ENCODE data around the gene TMEM18.
A peak's percentile ranks its signal among the peaks of the same experiment; 100 is the strongest.
"Not testable (repeated sequence)": the region's sequence is repeated elsewhere in the genome, so short reads cannot be mapped to it uniquely, and the experiment has no call there.

The TMEM18 gene

DNA sequence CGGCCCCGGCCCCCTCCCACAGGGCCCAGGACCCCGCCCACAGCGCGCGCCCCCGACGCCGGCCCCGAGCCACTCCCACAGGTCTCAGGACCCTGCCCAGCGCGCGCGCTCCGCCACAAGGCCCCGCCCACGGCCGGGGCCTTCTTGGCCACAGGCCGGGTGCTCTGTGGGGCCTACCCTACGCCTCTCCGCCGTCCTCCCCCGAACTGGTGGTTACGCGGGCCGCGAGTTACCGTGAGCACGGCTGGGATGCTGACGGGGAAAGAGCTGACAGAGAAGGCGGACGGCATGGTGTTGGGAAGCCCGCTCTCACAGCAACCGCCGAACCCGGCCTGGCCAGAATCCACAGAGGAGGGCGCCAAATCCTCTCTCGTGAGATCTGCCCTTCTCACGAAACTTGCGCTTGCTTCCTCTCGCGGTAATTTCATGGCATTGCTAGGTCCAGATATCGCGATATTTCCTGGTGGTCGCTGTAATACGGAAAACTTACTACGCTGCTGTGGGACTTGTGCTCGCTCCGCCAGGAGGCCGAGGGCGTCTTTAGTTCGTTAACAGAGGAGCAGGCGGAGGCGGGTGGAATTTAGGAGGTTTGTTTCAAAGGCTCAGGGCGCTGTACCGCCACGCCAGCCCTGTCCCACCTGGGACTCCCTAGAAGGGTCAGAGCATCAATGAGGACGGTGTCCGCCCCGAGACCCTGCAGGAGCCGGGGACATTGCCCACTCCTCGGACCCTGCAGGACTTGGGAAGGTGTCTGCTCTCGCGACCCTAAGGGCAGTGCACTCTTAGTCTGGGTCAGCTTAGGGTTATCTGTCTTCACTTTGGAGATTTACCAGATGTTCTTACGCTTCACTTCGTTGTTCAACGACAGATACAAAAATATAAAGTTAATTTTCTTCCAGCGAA, at the start of gene TMEM18:
TMEM18 (minus strand) TSS at position 351 of the 903 bp plus-strand sequence; CDS start at position 290, 61 bp downstream.
- peak; percentile 96 for DNase-seq

DNA sequence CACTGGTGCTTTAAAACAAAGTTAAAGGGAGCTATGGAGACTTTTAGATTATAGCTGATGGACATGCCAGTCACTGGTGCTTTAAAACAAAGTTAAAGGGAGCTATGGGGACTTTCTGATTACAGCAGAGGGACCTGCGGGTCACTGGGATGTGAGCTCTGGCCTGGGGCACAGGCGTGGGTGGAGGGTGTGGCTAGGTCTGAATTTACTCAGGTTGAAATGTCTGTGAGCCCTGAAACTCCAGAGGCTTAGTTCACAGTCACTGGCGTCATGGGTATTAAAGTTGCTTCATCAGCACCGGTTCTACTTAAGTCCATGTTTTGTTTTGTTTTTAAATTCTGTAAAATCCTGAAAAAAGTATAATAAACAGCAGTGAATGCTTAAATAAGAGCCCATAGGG, 49.0 kb upstream of the TMEM18 start:
- no peak for DNase-seq

DNA sequence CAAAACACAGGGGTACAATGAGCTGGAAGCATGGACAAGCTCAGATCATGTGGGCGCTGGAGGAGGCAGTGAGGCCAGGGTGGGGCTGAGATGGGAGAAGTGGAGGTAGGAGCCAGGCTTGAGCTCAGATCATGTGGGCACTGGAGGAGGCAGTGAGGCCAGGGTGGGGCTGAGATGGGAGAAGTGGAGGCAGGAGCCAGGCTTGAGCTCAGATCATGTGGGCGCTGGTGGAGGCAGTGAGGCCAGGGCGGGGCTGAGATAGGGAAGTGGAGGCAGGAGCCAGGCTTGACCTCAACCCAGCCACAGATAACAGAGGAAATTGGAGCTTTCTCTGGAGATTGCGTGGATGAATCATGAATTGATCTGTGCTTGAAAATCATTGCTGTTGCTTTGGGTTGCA, 48.3 kb upstream of the TMEM18 start:
- DNase-seq, result no peak

DNA sequence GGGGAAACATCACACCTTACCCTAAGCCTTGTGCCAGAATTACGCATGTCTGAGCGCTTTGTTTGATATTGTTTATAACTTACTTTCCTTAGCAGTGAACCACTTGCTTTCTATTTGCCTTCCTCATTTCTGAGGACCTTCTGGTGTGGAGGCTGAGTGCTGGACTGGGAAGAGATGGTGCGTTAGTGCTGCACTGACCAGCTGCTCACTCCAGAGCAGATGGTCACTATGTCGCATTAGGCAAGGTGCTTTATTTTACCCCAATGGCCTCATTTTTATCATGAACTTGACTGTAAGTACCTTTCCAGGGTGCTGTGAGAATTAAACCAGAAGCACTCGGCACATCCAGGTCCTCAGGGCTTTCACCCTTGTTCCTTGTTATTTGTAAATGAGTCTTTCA, 46.6 kb upstream of the TMEM18 start:
- DNase-seq, result no peak

DNA sequence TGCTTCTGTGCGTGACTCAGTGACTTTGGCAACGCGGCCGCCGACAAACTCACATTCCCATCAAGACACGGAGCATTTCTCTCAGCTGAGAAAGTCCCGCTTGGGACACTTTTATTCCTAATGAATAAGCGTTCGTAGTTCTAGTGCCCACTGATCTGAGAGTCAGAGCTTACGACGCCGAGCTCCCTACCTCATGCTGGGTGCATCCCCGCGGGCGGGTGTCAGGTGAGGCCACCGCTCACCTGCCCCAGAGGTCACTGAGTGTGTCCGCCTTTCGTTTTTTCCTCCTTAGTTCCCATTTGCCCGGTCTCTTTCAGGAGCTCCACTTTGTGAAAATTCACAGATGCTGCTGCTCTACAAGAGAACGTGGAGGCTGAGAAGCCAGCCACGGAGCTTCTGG, 43.6 kb upstream of the TMEM18 start:
- no peak for DNase-seq

DNA sequence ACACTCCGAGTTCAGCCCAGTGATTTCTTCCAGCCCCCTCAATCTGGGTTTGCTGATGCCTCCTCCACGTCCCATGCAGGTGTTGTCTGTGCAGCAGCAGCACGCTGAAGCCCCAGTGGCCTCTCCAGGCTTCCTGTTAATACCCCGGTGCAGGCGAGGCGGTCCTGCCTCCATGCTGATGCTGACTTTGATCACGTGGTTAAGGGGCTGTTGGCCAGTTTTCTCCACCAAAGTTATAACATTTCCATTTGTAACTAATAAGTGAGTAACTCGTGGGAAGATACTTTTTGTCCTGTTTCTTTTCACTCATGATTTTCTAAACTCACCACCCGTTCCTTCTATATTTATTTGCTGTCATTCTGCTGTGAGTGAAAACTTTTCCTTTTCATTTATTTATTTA, 42.5 kb upstream of the TMEM18 start:
- no peak for DNase-seq

DNA sequence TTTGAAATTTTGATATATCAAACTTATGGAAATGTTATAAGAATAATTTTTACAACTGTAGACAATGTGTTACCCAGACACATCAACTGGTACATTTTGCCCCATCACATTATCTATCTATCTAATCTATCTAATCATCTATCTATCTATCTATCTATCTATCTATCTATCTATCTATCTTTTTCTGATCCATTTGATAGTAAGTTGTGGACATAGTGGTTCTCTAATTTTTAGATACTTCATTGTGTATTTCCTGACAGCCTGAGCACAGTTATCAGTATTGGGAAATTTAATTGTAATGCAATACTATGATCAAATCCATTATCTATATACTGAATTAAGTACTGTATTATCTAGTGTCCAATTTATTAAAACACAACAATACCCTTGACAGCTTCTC, 42.0 kb upstream of the TMEM18 start:
- DNase-seq, result no peak

DNA sequence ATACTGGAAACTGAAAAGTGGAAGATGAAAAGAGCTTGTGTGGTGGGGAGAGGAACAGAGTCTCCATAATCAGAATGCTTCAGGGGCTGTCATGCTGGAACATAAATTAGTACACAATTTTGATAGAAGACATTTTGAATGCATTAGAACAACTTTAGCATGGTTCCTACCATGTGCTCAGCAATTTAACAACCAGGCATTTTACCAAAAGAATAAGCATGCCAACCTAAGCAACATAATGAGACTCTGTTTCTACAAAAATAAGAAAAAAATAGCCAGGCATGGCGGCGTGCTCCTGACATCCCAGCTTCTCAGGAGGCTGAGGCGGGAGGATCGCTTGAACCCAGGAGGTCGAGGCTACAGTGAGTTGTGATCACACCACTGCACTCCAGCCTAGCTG, 40.5 kb upstream of the TMEM18 start:
- no peak for DNase-seq

DNA sequence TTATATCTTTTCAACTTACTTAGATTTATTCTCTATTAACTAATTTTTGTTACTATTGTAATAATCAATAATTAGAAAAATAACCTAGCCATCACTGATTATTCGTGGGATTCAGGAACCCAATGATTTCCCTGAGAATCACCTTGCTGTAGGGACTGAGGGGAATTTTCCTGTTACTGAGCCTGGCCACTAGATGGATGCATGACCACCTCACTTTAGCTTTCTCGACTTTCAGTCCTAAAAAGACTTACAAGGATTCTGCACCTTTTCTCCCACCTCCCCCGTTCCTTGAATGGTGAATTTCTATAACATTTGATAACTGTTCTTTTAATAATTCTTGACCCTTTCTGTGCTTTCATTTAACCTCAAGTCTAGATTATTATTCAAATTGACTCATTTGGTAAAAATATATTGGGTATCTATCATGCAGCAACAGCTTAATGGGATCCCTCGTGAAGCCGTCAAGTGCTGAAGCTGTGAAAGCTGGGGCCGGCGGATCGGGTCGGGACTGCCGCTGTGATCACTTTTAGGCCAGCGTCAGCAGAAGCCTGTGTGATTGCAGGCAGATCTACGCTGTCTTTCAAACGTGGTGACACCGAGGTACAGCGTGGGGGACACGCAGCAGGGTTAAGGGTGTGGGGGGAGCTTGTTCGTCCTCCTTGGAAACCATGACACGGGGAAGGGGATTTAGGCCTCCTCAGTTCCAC, 38.8 kb upstream of the TMEM18 start:
- DNase-seq, result no peak

DNA sequence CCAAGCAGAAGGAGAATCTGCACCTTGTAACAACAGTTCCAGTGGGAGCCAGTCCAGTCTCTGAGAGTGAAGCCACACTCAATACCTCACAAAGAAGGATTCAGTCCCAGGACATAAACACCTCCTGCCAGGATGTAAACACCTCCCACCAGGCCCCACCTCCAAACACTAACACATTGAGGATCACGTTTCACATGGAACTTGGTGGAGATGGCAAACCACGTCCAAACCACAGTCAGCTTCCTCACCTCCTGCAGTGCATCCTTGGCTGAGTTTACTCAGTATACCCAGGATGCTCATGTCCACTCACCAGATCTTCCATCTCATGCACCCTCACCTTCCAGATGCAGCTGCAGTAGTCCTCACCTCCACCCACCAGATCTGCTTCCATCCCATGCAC, 37.8 kb upstream of the TMEM18 start:
- DNase-seq, result no peak

DNA sequence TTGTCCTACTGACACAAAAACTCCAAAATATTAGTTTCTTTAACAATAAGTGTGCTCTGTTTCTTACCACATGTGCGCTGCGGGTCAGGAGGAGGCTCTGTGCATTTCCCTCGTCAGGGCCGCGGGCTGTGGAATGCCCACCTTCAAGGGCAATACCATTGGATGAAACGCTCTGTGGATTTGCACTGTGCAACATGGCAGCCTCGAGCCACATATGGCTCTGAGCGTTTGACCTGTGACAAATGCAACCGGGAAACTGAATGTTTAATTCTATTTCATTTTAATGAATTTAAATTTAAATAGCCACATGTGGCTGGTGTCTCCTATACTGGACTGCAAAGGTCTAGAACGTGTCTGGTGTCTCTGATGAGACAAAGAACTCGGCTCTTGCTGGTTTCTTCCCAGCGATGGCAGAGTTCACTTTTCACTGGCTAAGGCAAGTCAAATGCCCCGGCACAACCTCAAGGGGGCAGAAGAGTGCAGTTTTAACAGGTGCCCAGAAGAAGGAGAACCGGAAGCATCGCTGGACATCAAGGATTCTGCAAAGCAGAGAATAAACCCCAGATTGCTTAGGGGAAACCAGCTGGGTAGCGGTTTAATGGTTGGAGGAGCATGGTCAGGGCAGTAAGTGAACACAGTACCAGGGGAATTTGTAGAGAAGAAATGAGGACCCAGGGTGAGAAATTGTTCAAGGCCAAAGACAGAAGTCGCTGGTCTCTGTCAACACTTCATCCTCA, 37.0 kb upstream of the TMEM18 start:
- peak; percentile 18 for DNase-seq

DNA sequence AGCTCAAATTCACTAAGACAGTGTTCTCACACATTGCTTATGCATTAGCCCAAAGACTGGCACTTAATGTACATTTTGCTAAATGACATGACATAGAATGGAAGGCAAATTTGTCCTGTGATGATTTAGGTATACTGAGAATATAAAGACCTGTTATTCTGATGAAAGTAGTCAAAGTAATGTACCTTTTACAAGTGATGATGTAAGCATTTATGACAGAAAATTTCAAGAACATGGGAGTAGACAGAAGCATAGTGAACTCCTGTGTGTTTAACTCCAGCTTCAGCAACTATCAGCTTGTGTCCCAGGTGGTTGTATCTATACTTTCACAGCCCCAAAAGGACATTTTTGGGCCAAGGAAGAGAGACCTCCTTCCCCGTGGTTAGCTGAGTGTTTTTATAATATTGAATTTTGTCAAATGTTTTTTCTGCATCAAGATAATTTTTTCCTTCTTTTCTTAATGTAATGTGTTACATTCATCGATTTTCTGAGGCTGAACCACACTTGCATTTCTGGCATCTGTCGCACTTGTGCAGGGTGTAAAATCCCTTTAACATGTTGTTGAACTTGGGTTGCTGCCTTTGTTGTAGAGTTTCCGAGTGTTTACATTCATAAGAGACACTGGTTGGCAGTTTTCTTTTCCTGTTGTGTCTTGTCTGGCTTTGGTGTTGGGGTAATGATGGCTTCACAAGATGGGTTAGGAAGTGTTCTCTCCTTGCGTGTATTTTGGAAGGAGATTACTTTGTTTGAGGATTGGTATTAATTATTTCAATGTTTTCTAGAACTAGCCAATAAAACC, 33.9 kb upstream of the TMEM18 start:
- DNase-seq, result no peak

DNA sequence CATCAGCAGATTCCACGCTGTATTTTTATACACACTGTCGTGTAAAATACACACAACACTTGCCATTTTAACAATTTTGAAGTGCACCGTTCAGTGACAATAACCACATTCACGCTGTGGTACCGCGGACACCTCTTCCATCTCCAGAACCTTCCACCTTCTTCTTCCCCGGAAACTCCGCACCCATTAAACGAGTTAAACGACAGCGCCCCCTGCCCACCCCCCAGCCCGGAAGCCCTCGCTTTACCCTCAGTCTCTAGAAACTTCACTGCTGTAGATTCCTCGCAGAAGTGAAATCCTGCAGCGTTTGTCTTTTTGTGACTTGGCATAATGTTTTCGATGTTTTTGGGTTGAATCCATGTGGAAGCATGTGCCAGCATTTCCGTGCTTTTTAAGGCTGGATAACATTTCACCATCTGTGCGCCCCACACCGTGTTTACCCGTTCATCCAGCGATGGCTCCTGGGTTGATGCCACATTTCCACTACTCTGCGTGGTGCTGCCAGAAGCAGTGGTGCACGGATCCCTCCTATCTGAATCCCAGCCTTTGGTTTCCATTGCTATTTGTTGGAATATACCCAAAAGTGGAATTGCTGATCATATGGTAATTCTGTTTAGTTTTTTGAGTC, 32.0 kb upstream of the TMEM18 start:
- no peak for DNase-seq

DNA sequence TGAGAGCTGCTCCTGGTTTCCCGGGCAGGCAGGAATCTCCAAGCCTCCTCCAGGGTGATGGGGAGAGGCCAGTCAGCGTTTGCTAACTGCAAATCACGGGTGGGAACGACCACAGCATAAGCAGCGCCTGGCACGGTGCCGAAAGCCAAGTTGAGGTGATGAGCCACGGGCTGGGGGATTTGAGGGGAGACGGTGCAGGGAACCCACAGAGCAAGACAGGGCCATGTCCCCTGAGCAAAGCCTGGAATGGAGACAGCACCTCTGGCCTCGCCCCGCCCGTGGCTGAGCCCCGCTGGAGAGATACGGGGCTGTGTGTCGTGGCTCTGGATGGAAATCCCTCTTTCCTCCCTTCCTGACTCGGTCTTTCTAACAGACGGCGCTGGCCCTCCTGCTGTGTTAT, 31.5 kb upstream of the TMEM18 start:
- DNase-seq, result no peak

DNA sequence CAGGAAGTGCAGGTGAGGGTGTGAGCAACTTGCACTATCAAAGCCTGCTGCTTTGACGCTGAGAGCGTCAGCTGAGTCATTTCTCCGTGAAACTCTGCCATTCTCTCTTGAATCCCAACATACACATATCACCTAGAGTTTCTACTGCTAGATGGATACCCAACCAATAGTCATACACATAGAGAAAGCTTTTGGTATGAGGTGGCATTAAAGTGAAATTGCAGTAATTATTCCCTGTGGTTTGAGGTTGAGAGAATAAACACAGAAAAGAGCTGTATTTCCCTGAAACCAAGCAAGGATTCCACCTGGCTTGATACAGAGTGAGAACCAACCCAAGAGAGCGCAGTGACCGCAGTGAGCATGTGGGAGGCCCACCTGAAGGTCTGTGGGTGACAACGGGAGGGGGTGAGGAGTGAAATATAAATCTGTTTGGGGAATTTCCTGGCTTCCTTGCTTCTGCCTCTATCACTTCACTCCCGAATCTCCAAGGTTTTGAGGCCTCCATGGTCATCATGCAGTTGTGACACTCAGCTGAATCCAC, 28.8 kb upstream of the TMEM18 start:
- DNase-seq, result no peak

DNA sequence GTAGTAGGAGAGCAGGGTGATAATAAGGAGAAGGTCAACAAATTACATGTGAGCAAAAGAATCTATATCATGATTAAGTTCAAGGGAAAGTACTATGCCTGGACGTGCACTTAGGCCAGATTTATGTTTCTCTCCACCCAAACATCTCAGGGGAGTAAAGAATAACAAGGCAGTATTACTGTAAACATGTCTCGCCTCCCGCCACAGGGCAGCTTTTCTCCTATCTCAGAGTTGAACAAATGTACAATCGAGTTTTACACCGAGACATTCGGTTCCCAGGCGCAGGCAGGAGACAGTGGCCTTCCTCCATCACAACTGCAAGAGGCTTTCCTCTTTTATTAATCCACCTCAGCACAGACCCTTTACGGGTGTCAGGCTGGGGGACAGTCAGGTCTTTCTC, 25.6 kb upstream of the TMEM18 start:
- DNase-seq, result not testable (repeated sequence)

DNA sequence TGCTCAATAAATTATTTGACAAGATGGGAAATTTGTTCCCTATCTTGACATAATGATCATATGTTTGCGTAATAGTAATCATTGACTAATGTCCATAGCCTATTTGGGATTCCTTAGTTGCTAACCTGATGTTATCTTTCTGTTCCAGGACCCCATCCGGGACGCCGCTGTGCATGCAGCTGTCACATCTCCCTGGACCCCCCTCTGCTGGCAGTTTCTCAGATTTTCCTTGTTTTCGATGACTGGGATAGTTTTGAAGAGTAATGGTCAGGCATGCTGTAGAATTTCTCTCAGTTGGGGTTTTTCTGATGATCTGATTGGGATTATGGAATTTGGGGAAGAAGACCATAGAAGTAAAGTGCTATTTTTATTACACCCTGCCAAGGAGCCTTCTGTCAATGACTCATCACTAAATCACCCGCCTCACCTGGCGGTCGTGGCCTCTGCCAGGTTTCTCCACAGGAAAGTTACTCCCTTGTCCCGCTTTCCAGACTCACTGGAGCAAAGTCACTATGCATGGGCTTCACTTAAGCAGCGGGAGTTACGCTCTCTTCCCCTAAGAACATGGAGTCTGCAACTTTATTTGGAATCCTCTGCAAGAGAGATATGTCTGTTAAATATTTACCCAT, 19.9 kb upstream of the TMEM18 start:
- DNase-seq, result no peak

DNA sequence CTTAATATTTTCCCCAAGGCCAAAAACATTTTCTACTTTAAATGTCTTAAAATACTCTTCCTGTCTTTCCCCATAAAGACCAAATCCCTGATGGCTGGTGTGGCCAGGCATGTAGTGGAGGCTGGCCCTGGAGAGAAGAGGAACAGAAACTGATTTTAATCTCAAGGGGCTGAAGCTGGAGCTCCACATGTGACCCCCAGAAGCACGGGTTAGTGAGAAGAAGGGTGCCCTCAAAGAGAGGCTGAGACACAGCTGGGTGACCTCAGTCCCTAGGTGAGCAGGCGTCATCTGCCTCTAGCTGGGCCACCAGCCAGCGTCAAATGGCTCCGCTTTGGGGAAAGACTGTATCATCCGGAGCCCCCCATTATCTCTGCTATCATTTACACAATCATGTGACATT, 19.3 kb upstream of the TMEM18 start:
- DNase-seq, result no peak

DNA sequence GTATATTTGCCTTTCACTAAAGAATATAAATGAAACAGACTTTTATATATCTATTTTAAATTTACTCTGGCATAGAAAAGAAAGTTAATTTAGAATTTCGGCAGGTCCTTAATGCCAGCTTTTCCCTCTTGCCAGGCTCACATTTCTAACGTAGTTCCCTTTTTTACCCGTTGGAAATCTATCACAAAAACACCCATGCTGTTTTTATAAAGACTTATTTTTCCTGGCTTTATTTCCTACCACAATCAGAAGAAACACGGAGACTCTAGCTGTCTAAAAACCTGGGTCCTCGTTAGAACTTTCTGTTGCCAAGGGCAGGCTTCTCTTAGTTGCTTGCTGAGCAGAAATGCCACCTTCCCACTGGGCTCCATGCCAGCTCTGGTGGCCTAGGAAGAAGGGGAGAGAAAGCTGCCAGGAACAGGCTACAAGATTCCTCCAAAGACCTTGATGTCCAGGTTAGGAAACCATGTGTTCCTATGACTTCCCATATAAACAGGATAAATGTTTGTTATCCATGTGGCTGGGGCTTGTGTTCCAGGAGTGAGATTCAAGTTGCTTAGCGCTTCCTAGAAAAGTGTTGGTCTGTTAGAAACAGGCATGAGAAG, 17.8 kb upstream of the TMEM18 start:
- no peak for DNase-seq

DNA sequence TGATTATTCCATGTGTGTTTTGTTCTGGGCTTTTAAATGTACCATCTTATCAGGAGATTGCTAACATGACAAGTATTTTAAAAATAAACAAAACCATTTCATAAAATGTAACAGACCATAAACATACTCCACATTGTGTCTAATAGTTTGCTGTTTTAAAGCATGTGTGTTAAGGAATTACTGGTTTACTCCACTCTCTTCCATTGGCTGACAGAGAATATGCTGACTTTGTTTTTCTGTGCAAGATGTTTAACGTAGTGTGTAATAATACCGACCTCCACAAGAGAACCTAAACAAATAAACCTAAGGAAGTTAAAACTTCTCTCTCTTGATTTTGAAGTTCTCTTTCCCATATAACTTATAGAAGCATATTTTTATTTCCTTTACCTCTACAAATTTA, 17.0 kb upstream of the TMEM18 start:
- DNase-seq, result no peak

DNA sequence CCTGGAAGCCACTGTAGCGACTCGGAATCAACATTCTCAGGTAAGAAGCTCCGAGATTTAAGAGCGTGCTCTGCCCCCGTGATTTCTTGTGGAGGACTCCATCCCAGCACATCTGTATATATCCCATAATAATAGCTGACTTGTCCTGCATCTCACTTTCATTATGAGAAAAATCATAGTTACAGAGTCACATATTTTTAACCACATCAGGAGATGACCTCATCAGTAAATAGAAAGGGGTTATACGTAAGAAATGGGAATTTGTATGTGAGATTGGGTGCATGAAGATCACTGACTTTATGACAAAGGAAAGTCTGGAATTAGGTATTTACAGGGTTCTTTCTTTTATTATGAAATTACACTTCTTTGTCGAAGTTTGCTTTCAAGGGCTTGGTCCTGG, 16.4 kb upstream of the TMEM18 start:
- DNase-seq, result no peak

Data from activated CD4-positive, alpha-beta T cell treated with anti-CD3 and anti-CD28 coated beads, Interleukin-2, amount 50 U/mL, for 1 hour (primary cell).